Measurements from ENCODE around the gene MYO3B.

MYO3B gene

DNA sequence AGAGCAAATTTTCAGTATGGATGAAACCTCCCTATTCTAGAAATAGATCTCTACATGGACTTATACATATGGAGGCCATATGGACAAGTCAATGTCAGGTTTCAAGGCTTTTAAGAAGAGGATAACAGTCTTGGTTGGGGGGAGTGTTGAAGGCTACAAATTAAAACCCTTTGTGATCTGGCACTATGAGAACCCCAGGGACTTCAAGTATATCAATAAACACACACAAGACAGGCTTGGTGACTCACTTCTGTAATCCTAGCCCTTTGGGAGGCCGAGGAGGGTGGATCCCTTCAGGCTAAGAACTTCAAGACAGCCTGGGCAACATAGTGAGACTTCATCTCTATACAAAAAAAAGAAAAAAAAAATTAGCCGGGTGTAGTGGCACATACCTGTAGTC lies 410.0 kb downstream of the MYO3B start:
- no peak overlapping the region for H2AFZ ChIP-seq (ENCODE audit: low read length)
- no peaks in the 10 kb centered on the region for H3K79me2 ChIP-seq (ENCODE audit: low read length)
- H3K27ac ChIP-seq (ENCODE audit: low read length) = no peak overlapping the region
- no peaks in the 10 kb centered on the region for H3K36me3 ChIP-seq (replicated peaks; ENCODE audit: insufficient read depth, low read length)
- no peaks in the 10 kb centered on the region for H3K9me3 ChIP-seq (replicated peaks; ENCODE audit: insufficient read depth, low read length)
- no peak overlapping the region for H3K4me3 ChIP-seq (ENCODE audit: low read length)
- no peaks in the 10 kb centered on the region for H3K27me3 ChIP-seq (replicated peaks; ENCODE audit: insufficient read depth, low read length)
- H3K4me2 ChIP-seq (ENCODE audit: low read depth, low read length) = no peak overlapping the region
- no peak for TF ChIP-seq EZH2phosphoT487 (IDR thresholded peaks at IDR 0.05; ENCODE audit: low read length)
- TF ChIP-seq, protein P1, sequence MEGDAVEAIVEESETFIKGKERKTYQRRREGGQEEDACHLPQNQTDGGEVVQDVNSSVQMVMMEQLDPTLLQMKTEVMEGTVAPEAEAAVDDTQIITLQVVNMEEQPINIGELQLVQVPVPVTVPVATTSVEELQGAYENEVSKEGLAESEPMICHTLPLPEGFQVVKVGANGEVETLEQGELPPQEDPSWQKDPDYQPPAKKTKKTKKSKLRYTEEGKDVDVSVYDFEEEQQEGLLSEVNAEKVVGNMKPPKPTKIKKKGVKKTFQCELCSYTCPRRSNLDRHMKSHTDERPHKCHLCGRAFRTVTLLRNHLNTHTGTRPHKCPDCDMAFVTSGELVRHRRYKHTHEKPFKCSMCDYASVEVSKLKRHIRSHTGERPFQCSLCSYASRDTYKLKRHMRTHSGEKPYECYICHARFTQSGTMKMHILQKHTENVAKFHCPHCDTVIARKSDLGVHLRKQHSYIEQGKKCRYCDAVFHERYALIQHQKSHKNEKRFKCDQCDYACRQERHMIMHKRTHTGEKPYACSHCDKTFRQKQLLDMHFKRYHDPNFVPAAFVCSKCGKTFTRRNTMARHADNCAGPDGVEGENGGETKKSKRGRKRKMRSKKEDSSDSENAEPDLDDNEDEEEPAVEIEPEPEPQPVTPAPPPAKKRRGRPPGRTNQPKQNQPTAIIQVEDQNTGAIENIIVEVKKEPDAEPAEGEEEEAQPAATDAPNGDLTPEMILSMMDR (IDR thresholded peaks at IDR 0.05; ENCODE audit: low read length) = no peak
- no peak for TF ChIP-seq EZH2 (optimal IDR thresholded peaks at IDR 0.05; ENCODE audit: low read depth, low read length)
- no peaks in the 10 kb centered on the region for H3K9me2 ChIP-seq (replicated peaks; ENCODE audit: insufficient read depth, low read length)
- no peaks in the 10 kb centered on the region for H4K20me1 ChIP-seq (ENCODE audit: insufficient read depth, low read length)
- H3K4me1 ChIP-seq (ENCODE audit: low read length) = no peaks in the 10 kb centered on the region
- no peak overlapping the region for H3K9ac ChIP-seq (ENCODE audit: low read length)
- DNase-seq = no peak
- no peaks in the 10 kb centered on the region for H3F3A ChIP-seq (ENCODE audit: insufficient read depth, low read length)

GRCh38 chr2:170588729-170589128 lies 410.8 kb downstream of the MYO3B start:
- Histone ChIP-seq H3K9me2 (replicated peaks; ENCODE audit: insufficient read depth, low read length) (no peaks in the 10 kb centered on the region), H4K20me1 (ENCODE audit: insufficient read depth, low read length) (no peaks in the 10 kb centered on the region), H3K27ac (ENCODE audit: low read length) (no peak overlapping the region), H2AFZ (ENCODE audit: low read length) (no peak overlapping the region), H3K4me2 (ENCODE audit: low read depth, low read length) (no peak overlapping the region), H3K9ac (ENCODE audit: low read length) (no peak overlapping the region), H3K4me3 (ENCODE audit: low read length) (no peak overlapping the region), H3K79me2 (ENCODE audit: low read length) (no peaks in the 10 kb centered on the region), H3K4me1 (ENCODE audit: low read length) (no peaks in the 10 kb centered on the region), H3K9me3 (replicated peaks; ENCODE audit: insufficient read depth, low read length) (no peaks in the 10 kb centered on the region), H3K36me3 (replicated peaks; ENCODE audit: insufficient read depth, low read length) (no peaks in the 10 kb centered on the region), H3K27me3 (replicated peaks; ENCODE audit: insufficient read depth, low read length) (no peaks in the 10 kb centered on the region), H3F3A (ENCODE audit: insufficient read depth, low read length) (no peaks in the 10 kb centered on the region)
- no peak for DNase-seq
- TF ChIP-seq EZH2phosphoT487 (IDR thresholded peaks at IDR 0.05; ENCODE audit: low read length) = no peak
- TF ChIP-seq EZH2 (optimal IDR thresholded peaks at IDR 0.05; ENCODE audit: low read depth, low read length) = no peak
- TF ChIP-seq, protein P1 (IDR thresholded peaks at IDR 0.05; ENCODE audit: low read length) = no peak

- H3K9ac ChIP-seq (ENCODE audit: low read length) = no peak overlapping the region
- no peaks in the 10 kb centered on the region for H3K9me3 ChIP-seq (replicated peaks; ENCODE audit: insufficient read depth, low read length)
- no peak overlapping the region for H3K4me2 ChIP-seq (ENCODE audit: low read depth, low read length)
- no peaks in the 10 kb centered on the region for H3K27me3 ChIP-seq (replicated peaks; ENCODE audit: insufficient read depth, low read length)
- no peak overlapping the region for H3K27ac ChIP-seq (ENCODE audit: low read length)
- H3K4me3 ChIP-seq (ENCODE audit: low read length) = no peak overlapping the region
- no peak overlapping the region for H2AFZ ChIP-seq (ENCODE audit: low read length)
- H3K9me2 ChIP-seq (replicated peaks; ENCODE audit: insufficient read depth, low read length) = no peaks in the 10 kb centered on the region
- no peaks in the 10 kb centered on the region for H3F3A ChIP-seq (ENCODE audit: insufficient read depth, low read length)
- no peak for DNase-seq
- H3K79me2 ChIP-seq (ENCODE audit: low read length) = no peaks in the 10 kb centered on the region
- H4K20me1 ChIP-seq (ENCODE audit: insufficient read depth, low read length) = no peaks in the 10 kb centered on the region
- TF ChIP-seq, protein P1 (IDR thresholded peaks at IDR 0.05; ENCODE audit: low read length) = no peak
- TF ChIP-seq EZH2 (optimal IDR thresholded peaks at IDR 0.05; ENCODE audit: low read depth, low read length) = no peak
- TF ChIP-seq EZH2phosphoT487 (IDR thresholded peaks at IDR 0.05; ENCODE audit: low read length) = no peak
- H3K36me3 ChIP-seq (replicated peaks; ENCODE audit: insufficient read depth, low read length) = no peaks in the 10 kb centered on the region
- no peaks in the 10 kb centered on the region for H3K4me1 ChIP-seq (ENCODE audit: low read length)
These were observed 418.6 kb downstream of the MYO3B start for GRCh38 chr2:170596576-170596975.
